GM19395 (cell line): Measurements from ENCODE around the gene ZSWIM3.

Experiments
- ATAC-seq: cut with Tn5 transposase; IDR thresholded peaks from one replicate; pipeline ENCODE4 v1.9.1; 2021; ENCODE audit warnings: mild to moderate bottlenecking, moderate library complexity; ENCODE audit not compliant: unreplicated experiment

The ZSWIM3 gene

DNA sequence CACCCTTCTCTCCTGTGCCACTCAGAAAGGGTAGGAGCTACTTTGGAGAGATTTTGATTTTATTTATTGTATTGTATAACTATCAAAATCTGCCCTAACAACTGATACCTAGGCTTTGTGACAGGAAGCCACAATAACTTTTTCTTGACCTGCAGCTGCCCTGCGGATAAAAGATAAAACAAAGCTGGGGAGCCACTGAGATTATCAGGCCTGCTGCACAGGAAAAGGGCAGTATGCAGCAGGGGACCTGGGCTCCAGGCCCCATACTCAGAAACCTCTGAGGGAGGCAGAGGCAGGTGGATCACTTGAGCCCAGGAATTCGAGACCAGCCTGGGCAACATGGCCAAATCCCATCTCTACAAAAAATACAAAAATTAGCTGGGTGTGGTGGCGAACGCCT lies 24.8 kb upstream of the ZSWIM3 start:
- no peak for ATAC-seq

DNA sequence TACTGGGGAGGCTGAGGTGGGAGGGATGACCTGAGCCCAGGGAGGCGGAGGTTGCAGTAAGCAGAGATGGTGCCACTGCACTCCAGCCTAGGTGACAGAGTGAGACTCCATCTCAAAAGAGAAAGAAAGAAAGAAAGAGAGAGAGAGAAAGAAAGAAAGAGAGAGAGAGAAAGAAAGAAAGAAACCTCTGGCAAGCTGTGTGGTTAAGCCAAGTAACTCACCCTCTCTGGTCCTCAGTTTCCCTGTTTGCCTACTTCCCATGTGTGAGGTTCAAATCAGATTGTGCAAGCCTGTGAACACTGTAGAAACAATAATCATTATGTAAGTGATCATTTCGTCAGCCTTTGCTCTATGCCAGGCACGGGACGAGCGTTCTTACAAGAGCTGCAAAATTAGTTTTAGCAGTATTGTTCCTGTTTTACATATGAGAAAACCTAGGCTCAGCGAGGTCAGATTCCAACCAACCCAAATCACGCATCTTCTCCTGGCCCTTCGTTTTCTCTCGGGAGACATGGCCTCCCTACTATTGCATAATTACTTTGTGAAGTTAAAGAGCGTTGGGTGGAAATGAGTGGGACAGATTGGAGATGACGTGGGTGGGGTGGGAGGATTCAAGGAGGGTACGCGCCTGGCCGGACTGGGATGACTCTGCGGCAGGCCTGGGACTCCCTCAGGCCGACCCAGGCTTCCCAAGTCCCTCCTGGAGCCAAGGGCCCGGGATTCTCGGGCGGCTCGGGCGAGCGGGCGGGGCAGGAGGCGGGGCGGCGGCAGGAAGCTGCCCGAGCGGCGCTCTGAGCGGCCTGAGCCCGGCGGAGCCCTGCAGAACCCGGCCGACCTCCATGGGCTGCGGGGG lies 24.2 kb upstream of the ZSWIM3 start, which contains the start of gene SNX21:
Gene SNX21, plus strand, starts transcription at position 770 of the 853 bp plus-strand sequence. CDS start 121 bp downstream, outside the sequence.
- ATAC-seq: no peak

- no peak for ATAC-seq
Observed at GRCh38 chr20:45833883-45834796, 23.3 kb upstream of the ZSWIM3 start.

DNA sequence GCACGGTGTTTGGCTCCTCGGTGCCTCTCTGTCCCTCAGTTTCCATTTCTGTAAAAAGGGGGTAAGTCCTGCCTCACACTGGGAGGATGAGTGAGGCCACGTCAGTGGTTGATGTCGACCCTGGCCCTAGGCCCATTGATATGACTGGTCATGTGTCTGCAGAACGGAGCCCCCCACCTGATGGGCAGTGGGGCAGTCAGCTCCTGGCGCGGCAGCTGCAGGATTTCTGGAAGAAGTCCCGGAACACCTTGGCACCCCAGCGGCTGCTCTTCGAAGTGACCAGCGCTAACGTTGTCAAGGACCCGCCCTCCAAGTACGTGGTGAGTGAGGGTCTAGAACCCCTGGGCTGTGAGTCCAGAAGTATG lies 22.6 kb upstream of the ZSWIM3 start:
- ATAC-seq: no peak

- ATAC-seq: no peak
Observed at GRCh38 chr20:45835329-45835765, 22.1 kb upstream of the ZSWIM3 start.

DNA sequence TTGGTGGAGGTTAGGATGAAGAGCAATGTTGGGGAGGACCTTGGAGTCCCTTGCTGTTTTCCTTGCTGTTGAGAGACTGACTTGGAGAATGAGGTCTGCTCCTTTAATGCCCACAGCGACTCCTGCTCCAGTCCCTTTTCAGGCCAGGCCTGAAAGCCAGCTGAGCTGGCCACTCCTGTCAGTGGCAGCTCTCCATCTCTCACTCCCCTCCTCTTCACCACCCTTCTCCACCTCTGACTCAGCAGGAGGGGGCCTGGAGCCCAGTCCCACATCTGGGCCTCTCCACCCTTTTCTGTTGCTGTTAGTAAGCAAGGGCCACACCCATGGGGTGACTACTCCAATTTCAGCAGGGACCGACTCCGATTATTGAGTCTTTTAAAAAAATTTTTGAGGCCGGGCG lies 21.6 kb upstream of the ZSWIM3 start:
- ATAC-seq: no peak

- ATAC-seq: no peak
Observed at GRCh38 chr20:45836841-45837240, 20.6 kb upstream of the ZSWIM3 start.

GRCh38 chr20:45840700-45841198 lies 16.7 kb upstream of the ZSWIM3 start:
- no peak for ATAC-seq

- no peak for ATAC-seq
Observed at GRCh38 chr20:45841407-45842129, 15.8 kb upstream of the ZSWIM3 start.

DNA sequence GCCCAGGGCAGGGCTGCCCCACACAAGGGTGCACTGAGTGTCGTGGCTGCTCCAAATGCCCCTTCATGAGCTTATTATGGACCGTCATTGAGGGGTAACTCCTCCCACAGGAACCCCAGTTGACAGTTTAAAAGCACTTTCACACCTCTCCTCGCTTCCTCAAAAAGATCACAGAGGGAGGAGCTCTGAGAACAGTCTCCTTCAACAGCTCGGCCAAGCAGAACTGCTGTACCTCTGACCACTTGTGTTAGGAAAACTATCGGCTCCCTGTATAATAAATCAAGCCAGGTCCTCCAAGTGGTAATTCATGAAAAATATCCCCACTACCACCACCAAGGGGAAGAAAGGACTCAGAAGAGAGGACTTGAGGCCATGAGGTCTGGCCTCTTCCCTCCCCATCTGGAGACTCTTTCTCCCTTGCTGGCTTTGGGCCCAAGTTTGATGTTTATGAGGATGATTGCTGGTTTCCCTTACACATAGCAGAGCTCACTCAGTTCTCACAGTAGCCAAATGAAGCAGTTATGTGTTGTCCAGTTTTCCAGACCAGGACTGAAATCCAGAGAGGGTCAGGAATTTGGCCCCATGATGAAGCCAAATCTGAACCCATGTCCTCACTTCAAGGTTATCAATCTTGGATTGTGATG lies 15.1 kb upstream of the ZSWIM3 start:
- ATAC-seq: peak; percentile 66

DNA sequence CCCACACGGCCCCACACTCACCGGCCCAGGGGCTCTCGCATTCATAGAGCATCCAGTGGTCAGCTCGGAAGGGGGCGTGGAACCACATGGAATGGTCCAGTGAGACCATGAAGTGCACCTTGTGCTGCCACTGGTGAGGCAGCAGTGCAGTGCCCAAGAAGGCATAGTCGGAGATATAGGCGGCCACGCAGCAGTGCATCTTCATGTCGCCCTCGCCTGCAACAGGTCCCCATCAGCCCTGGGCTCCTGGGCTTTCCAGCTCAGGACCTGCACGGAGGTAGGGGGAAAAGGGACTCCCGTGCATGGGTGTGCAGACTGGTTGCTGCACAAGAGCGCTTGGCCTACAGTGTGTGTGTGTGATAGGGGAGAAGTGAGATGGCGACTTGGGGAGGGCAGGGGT lies 13.9 kb upstream of the ZSWIM3 start:
- no peak for ATAC-seq

DNA sequence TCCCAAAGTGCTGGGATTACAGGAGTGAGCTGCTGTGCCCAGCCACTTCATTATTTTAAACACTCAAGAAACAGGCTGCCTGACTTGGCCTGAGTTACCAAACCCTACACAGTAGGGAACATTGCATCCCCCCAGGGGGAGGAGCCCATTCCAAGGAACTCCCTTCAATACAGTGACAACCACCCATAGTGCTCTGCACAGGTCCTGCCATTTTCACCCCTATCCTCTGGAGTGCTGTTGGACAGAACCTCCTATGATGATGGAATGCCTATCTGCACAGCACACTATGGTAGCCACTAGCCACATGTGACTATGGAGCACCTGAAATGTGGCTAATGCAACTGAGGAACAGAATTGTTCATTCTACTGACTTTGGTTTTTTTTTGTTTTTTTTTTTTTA lies 12.0 kb upstream of the ZSWIM3 start:
- no peak for ATAC-seq

DNA sequence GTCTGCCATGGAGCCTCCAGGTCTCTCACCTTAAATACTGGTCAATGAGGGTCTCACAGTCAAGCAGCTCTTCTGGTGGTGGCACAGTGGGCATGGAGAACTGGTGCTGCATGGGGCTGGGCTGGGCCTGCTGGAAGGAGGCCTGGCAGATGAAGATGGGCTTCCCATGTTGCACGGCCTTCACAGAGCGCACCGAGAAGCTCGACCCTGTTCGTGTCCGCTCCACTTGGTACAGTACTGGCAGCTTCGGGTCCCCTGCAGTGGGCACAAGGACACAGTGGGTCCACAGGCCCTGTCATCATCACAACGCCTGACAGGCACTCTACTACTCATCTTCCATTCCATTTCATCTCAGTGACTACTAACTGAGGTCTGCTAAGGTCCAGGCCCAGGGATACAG lies 9.0 kb upstream of the ZSWIM3 start:
- no peak for ATAC-seq

DNA sequence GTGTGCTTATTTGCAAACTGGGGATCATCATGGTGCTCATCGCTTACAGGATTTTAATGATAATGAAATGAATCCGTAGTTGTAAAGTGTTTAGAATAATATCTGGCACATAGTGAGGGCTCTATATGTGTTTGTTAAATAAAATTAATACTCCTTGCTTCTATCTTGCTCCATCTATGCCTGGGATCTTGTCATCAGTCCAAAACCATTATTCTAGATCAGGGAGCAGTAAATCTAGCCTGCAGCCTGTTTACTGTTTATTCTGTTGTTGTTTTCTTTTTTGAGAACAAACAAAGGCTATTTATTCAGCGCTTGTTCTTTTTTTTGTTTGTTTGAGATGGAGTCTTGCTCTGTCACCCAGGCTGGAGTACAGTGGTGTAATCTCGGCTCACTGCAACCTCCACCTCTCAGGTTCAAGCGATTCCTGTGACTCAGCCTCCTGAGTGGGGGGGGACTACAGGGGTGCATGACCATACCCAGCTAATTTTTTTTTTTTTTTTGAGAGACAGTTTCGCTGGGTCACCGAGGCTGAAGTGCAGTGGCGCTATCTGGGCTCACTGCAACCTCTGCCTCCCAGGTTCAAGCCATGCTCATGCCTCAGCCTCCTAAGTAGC lies 8.3 kb upstream of the ZSWIM3 start:
- no peak for ATAC-seq

DNA sequence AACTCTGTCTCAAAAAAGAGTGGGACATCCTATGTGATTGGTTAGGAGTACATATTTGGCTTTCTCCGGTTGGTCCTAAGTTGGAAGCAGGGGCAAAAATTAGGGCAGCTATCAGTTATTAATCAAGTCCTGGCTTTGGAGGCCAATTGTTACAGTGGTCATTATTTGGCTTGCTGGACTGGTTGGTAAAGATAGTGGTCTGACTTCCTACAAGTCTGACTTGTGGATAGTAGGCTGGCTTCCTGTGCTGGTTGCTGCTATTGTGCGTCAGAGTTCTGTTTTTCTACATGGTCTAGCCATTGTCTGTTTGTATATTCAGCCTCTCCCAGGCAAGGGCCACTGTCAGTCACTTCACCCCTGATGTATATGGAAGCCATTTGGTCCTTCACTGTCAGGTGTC lies 7.2 kb upstream of the ZSWIM3 start:
- ATAC-seq: no peak

GRCh38 chr20:45850926-45851325 lies 6.5 kb upstream of the ZSWIM3 start:
- ATAC-seq: no peak

GRCh38 chr20:45851501-45851900 lies 5.9 kb upstream of the ZSWIM3 start:
- ATAC-seq: no peak

GRCh38 chr20:45852326-45852725 lies 5.1 kb upstream of the ZSWIM3 start:
- ATAC-seq: no peak

DNA sequence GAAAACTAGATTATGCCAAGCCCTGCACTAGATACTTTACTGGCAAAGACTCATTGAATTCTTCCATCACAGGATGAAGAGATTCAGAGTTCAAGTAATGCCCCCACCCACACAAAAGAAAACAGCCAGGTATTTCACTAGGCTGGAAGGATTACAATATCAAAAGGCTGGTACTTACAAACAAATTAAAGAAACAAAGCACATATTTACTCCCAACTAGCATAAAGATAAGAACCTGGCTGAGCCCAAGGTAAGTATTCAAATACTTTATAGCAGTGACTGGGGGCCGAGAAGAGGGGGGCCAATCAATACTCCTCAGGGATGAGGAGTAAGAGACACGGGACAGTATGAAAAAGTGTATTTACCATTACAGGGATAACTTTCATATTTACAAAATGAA lies 3.9 kb upstream of the ZSWIM3 start:
- ATAC-seq: no peak

- peak; percentile 23 for ATAC-seq
Observed at GRCh38 chr20:45857882-45858216, 435 bp downstream of the ZSWIM3 start.
